Testis (tissue), 3 donors: ENCODE measurements around the gene NUP98. TPM values are rescaled to one million over a fixed set of nuclear protein-coding genes. Genes with fewer than 3 reads are reported as not detected.

ENCODE experiments used
- DNase-seq: peaks from one replicate; pipeline ENCODE4 v3.0.0-alpha.2; 2019
- H3K27ac ChIP-seq, 2 donors: fragments of 200-600 bp; sonication (generic); one replicate each; pipeline ENCODE4 v1.5.1; 2019
- H3K27me3 ChIP-seq: fragments of 200-600 bp; sonication (generic); one replicate; pipeline ENCODE4 v1.5.1; 2019
- H3K36me3 ChIP-seq: fragments of 200-600 bp; sonication (generic); one replicate; pipeline ENCODE4 v1.5.1; 2017; ENCODE audit warnings: low read depth; ENCODE audit errors: missing control alignments
- H3K4me1 ChIP-seq: fragments of 200-600 bp; sonication (generic); one replicate; pipeline ENCODE4 v1.5.1; 2019
- H3K4me3 ChIP-seq, 2 donors: fragments of 200-600 bp; sonication (generic); one replicate each; pipeline ENCODE4 v1.5.1; 2017 to 2019
- H3K9me3 ChIP-seq: fragments of 200-600 bp; sonication (generic); one replicate; pipeline ENCODE4 v1.5.1; 2017
- POLR2A ChIP-seq: fragments of 450-650 bp; IDR thresholded peaks from one replicate; pipeline ENCODE4 v1.6.1; 2017; ENCODE audit warnings: antibody characterized with exemption, mild to moderate bottlenecking, moderate library complexity
- WGBS, 2 donors: methylation state at CpG; one replicate each; pipeline ENCODE4 v1.1.5; 2018; 5-methylcytosine and 5-hydroxymethylcytosine counted together
- intact Hi-C: fragments of 100-400 bp; cut with DNase I; formaldehyde crosslinking; loops from one replicate; pipeline ENCODE4 v1.15.1; 2023; ENCODE audit warnings: low total_unique reads
- polyA plus RNA-seq: library from polyadenylated mRNA; stranded (reverse); fragments of 350-450 nt; fragmentation: Illumina TruSeq; extraction: RNeasy Lipid Tissue Mini Kit (QIAGEN cat#74804); gene quantifications from one replicate; pipeline ENCODE4 v1.2.3, GENCODE V29; 2014; ENCODE audit warnings: low read depth, low replicate concordance; ENCODE audit not compliant: insufficient read depth
- total RNA-seq, 2 donors: library from RNA; depleted of rRNA; stranded (reverse); fragments of >200 nt; gene quantifications; one replicate each; pipeline ENCODE4 v1.2.3, GENCODE V29; 2016
- TF ChIP-seq, protein P1 (sequence below), 3 experiments: fragments of 450-650 bp in 2 of 3; fragments of 200-600 bp in 1 of 3; sonication (generic) in 1 of 3; IDR thresholded peaks; one replicate each; pipeline ENCODE4 v1.5.1; 2016 to 2019; ENCODE audit warnings: antibody characterized with exemption in 3 of 3, mild to moderate bottlenecking in 2 of 3, moderate library complexity in 1 of 3

Gene NUP98
- total and polyA plus RNA-seq, 3 donors from 2014 or later, result 211 to 354 (median 280) TPM

DNA sequence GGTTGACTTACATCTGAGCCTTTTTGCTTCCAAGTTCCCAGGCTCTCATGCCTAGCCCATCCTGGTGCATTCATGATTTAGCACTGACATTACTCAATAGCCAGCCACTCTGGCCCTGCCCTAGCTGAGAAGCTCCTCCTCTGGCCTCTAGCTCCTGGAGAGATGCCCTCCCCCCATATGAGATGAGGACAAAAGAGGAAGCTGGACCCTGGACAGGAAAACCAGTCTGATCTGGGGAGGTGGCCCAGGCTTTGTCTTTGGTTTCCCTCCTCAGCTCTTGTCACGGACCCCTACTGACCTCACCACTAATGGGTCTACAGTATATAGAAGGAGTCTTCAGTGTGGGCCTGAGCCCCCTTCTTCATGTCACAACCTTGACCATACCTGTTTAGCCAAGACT is 40.4 kb upstream of the NUP98 start:
- no peaks in the 10 kb centered on the region for H3K9me3 ChIP-seq
- intact Hi-C loops, result no loop called here
- H3K27ac ChIP-seq, result no peak overlapping the region
- DNase-seq, result peak; percentile 30
- no peaks in the 10 kb centered on the region for H3K27me3 ChIP-seq
- TF ChIP-seq, protein P1, sequence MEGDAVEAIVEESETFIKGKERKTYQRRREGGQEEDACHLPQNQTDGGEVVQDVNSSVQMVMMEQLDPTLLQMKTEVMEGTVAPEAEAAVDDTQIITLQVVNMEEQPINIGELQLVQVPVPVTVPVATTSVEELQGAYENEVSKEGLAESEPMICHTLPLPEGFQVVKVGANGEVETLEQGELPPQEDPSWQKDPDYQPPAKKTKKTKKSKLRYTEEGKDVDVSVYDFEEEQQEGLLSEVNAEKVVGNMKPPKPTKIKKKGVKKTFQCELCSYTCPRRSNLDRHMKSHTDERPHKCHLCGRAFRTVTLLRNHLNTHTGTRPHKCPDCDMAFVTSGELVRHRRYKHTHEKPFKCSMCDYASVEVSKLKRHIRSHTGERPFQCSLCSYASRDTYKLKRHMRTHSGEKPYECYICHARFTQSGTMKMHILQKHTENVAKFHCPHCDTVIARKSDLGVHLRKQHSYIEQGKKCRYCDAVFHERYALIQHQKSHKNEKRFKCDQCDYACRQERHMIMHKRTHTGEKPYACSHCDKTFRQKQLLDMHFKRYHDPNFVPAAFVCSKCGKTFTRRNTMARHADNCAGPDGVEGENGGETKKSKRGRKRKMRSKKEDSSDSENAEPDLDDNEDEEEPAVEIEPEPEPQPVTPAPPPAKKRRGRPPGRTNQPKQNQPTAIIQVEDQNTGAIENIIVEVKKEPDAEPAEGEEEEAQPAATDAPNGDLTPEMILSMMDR (IDR thresholded peaks at IDR 0.05), result no peak
- no peak for TF ChIP-seq POLR2A
- peaks cover 17% of the 10 kb centered on the region for H3K4me1 ChIP-seq
- 71 to 75% methylated on average over 1 of the region's 1 CpG for WGBS, 2 donors
- no peaks in the 10 kb centered on the region for H3K36me3 ChIP-seq
- H3K4me3 ChIP-seq, result no peak overlapping the region

DNA sequence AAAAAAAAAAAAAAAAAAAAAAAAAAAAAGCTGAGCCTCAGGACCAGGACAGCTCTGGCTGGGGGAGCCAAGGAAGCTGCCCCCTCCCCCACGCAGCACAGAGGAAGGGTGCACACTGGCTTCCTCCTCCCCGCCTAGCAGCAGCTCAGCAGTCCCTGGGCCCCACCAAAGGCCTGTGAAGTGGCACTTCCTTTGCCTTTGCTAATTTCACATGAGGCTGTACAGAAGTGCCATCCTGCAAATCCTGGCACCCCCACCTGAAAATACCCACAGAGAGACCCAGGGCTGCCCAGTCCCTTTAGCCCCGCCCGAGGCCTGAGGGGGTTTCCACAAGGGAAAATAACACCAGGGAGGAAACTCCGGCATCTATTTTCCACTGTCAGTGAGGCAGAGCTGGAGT is 39.5 kb upstream of the NUP98 start:
- H3K36me3 ChIP-seq, result no peaks in the 10 kb centered on the region
- no peaks in the 10 kb centered on the region for H3K27me3 ChIP-seq
- no peak overlapping the region for H3K27ac ChIP-seq
- WGBS, 2 donors, result 62 to 78% methylated on average over 5 of the region's 5 CpGs
- no peaks in the 10 kb centered on the region for H3K9me3 ChIP-seq
- H3K4me1 ChIP-seq, result peaks cover 17% of the 10 kb centered on the region
- no peak overlapping the region for H3K4me3 ChIP-seq
- intact Hi-C loops, result no loop called here
- TF ChIP-seq, protein P1 (IDR thresholded peaks at IDR 0.05), result no peak
- TF ChIP-seq POLR2A, result no peak
- no peak for DNase-seq

DNA sequence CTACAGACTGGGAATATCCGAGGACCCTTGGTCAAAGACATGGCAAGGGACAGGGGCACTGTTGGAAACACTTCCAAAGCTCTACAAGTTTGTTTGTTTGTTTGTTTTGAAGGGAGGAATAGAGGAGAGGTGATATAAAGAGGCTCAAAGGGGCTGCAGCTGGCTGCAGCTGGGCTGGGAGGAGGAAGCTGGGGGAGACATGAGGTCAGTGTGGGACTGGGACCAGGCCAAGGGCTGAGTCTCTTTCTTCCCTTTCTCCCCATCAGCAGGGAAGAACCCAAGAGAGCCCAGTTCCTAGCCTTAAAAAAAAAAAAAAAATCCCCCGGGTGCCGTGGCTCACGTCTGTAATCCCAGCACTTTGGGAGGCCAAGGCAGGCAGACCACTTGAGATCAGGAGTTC is 38.4 kb upstream of the NUP98 start:
- Histone ChIP-seq H3K36me3 (no peaks in the 10 kb centered on the region), H3K4me3 (no peak overlapping the region), H3K9me3 (no peaks in the 10 kb centered on the region), H3K27me3 (no peaks in the 10 kb centered on the region), H3K4me1 (peaks cover 17% of the 10 kb centered on the region), H3K27ac (peak overlapping the region in 1 of 2 donors; percentile 11)
- no peak for TF ChIP-seq POLR2A
- TF ChIP-seq, protein P1 (IDR thresholded peaks at IDR 0.05), result no peak
- WGBS, 2 donors, result 60 to 67% methylated on average over 4 of the region's 4 CpGs
- intact Hi-C loops, result no loop called here
- no peak for DNase-seq

DNA sequence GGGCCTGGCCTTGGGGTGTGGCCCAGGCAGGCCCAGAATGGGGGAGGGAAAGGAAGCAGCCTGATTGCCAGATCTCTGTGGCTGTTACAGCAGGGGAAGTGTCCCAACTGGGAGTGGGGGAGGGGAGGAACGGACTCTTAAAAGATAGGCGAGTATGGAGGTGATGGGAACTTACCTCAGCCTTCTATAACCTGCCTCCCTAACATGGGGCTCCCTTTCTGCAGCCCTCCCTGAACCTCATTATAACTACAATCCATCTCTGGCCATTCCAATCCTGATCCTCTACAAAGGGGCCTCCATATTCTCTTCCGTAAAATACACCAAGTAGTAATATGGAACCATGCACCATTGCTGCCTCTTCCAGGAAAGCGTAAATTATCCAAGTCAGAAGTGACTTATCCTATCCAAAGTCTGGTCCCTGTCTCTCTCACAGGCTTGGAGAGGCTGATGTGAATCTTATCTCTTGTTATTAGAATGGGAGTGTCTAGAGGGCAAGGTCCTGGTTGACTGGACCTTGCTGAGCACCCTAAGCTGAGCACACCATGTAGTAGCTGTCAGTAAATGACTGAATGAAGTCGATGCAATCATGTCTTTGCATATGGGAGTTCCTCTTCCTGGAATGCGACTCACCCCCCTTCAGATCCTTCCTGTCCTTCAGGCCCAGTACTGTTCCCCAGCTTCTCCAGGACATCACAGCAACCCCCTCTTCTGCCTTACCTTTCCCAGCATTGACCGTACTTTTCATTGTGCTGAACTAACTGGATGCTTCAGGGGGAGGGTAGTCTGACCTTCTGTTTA is 37.5 kb upstream of the NUP98 start:
- H3K27me3 ChIP-seq, result no peaks in the 10 kb centered on the region
- H3K27ac ChIP-seq, result peak overlapping the region in 1 of 2 donors; percentile 11
- no peaks in the 10 kb centered on the region for H3K36me3 ChIP-seq
- peaks cover 14% of the 10 kb centered on the region for H3K4me1 ChIP-seq
- no peak overlapping the region for H3K4me3 ChIP-seq
- peak; percentile 48 for DNase-seq
- no peak for TF ChIP-seq POLR2A
- TF ChIP-seq, protein P1 (IDR thresholded peaks at IDR 0.05), result no peak
- no peaks in the 10 kb centered on the region for H3K9me3 ChIP-seq
- 78 to 79% methylated on average over 7 of the region's 7 CpGs for WGBS, 2 donors
- intact Hi-C loops, result no loop called here

DNA sequence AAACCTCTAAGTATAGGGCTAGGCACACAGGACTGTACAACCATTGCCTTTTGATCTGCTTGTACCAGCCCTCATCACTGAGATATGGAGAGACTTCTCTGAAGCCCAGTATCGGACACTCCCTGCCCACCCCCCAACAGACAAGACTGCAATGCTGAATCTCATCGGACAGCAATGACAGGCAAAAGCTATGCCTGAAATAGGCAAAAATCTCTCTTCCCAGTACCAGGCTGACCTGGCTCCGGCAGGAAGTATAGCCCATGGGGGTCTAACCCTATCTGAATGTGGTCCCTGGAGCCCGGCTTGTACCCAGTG is 37.0 kb upstream of the NUP98 start:
- H3K4me1 ChIP-seq, result peaks cover 11% of the 10 kb centered on the region
- no peak overlapping the region for H3K27ac ChIP-seq
- intact Hi-C loops, result no loop called here

More for the DNA sequence above, 37.0 kb upstream of the NUP98 start:
- DNase-seq, result no peak
- H3K36me3 ChIP-seq, result no peaks in the 10 kb centered on the region
- TF ChIP-seq POLR2A, result no peak
- WGBS, 2 donors, result 80 to 81% methylated on average over 4 of the region's 4 CpGs
- no peak overlapping the region for H3K4me3 ChIP-seq
- no peaks in the 10 kb centered on the region for H3K9me3 ChIP-seq
- H3K27me3 ChIP-seq, result no peaks in the 10 kb centered on the region
